ENCODE results near the gene ARHGEF26. TPM values are rescaled to one million over a fixed set of nuclear protein-coding genes. Genes with fewer than 3 reads are reported as not detected.

Gene ARHGEF26
- total RNA-seq, 4 donors from 2014 or later, result 6.8 to 21.9 (median 10.3) TPM

DNA sequence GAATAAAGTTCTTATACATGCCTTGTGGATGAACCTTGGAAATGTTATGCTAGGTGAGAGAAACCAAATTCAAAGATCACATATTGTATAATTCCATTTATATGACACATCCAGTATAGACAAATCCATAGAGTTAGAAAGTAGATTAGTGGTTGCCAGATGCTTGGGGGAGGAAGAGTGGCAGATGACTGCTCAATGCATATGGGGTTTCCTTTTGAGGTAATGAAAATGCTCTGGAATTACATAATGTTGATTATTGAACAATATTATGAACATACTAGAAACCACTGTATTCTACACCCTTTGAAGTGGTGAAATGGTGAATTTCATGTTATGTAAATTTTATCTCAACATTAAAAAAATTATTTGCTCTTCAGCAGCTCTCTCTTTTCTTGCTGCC lies 102.3 kb downstream of the ARHGEF26 start:
- no peak for TF ChIP-seq POLR2A (IDR thresholded peaks at IDR 0.05)
- TF ChIP-seq, protein P1, sequence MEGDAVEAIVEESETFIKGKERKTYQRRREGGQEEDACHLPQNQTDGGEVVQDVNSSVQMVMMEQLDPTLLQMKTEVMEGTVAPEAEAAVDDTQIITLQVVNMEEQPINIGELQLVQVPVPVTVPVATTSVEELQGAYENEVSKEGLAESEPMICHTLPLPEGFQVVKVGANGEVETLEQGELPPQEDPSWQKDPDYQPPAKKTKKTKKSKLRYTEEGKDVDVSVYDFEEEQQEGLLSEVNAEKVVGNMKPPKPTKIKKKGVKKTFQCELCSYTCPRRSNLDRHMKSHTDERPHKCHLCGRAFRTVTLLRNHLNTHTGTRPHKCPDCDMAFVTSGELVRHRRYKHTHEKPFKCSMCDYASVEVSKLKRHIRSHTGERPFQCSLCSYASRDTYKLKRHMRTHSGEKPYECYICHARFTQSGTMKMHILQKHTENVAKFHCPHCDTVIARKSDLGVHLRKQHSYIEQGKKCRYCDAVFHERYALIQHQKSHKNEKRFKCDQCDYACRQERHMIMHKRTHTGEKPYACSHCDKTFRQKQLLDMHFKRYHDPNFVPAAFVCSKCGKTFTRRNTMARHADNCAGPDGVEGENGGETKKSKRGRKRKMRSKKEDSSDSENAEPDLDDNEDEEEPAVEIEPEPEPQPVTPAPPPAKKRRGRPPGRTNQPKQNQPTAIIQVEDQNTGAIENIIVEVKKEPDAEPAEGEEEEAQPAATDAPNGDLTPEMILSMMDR (IDR thresholded peaks at IDR 0.05), result no peak
- Histone ChIP-seq H3K27ac (peak overlapping the region in 1 of 4 donors; percentile 2), H3K4me1 (peaks cover 0 to 11% (median 0%) of the 10 kb centered on the region in 3 donors), H3K36me3 (no peaks in the 10 kb centered on the region), H3K27me3 (no peaks in the 10 kb centered on the region), H3K9me3 (no peaks in the 10 kb centered on the region), H3K4me3 (no peak overlapping the region)
- no peak for DNase-seq
- intact Hi-C loops (cut with DNase I), result no loop called here

DNA sequence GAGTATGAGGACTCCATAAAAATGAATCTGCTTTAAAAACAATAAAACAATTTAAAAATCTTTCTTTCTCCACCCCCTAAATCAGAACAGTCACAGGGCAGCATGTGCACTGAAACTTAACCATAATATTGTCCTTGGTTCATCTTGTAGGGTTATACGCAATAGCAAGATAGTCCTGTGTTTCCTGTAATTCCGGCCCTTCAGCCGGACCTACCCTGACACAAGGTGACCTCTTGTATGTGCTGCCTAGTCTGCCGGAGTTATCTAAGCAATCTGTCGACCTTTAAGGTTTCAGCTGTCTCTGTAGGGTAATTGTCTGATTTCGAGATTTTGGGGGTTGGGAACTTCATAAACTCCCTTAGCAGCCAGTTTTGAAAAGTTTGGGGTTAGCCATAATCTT lies 103.2 kb downstream of the ARHGEF26 start:
- no peak for DNase-seq
- Histone ChIP-seq H3K4me1 (peaks cover 0 to 4% (median 0%) of the 10 kb centered on the region in 3 donors), H3K4me3 (no peak overlapping the region), H3K9me3 (no peaks in the 10 kb centered on the region), H3K27ac (peak overlapping the region in 1 of 4 donors; percentile 2), H3K36me3 (peaks cover 0 to 8% (median 0%) of the 10 kb centered on the region in 3 donors), H3K27me3 (no peaks in the 10 kb centered on the region)
- WGBS, 2 donors, result 54 to 65% methylated on average over 6 of the region's 6 CpGs
- intact Hi-C loops (cut with DNase I), result no loop called here
- TF ChIP-seq POLR2A (IDR thresholded peaks at IDR 0.05), result no peak
- TF ChIP-seq, protein P1 (IDR thresholded peaks at IDR 0.05), result no peak

DNA sequence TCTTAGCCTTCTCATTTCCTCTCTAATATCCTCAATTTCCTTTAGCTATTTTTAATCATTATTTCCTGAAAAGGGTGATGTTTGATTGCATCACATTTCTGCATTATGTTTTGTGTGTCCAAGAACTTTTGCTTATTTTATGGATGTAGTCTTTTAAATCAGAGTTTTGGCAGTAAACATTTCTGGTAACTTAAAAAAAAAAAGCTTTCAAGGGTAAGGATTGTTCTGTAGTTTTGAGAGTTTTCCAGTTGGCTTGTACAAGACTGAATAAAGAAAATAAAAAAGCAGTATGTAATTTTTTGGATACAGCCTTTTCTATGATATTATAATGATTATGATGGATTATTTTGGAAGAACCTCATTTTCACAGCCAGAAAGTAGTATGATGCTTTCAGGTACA lies 103.7 kb downstream of the ARHGEF26 start:
- DNase-seq, result no peak
- Histone ChIP-seq H3K4me3 (no peak overlapping the region), H3K27me3 (no peaks in the 10 kb centered on the region), H3K4me1 (peaks cover 0 to 4% (median 0%) of the 10 kb centered on the region in 3 donors), H3K9me3 (no peaks in the 10 kb centered on the region), H3K27ac (no peak overlapping the region), H3K36me3 (peaks cover 0 to 12% (median 0%) of the 10 kb centered on the region in 3 donors)
- intact Hi-C loops (cut with DNase I), result no loop called here
- TF ChIP-seq, protein P1 (IDR thresholded peaks at IDR 0.05), result no peak
- TF ChIP-seq POLR2A (IDR thresholded peaks at IDR 0.05), result no peak

DNA sequence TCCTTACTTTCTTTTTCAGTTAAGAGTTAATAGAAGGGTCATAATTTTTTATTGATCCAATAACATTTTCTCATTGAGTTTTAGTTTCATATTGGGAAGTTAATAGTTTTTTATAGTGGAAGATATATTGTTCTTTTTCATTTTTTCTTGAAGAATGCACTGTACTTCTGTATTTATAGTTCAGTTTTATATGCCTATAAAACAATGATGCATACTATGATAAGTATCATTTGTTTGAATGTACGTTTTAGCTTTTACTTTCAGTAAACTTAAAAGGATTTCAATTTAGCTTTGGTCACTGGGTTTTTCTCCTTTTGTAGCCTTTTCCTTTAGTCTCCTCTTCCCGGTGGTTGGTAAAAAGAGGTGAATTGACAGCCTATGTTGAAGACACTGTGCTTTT lies 104.3 kb downstream of the ARHGEF26 start:
- WGBS, 2 donors, result 83 to 87% methylated on average over 2 of the region's 2 CpGs
- no peak for DNase-seq
- intact Hi-C loops (cut with DNase I), result no loop called here
- H3K4me1 ChIP-seq, result peaks cover 0 to 4% (median 0%) of the 10 kb centered on the region in 3 donors
- H3K36me3 ChIP-seq, result peaks cover 0 to 12% (median 0%) of the 10 kb centered on the region in 3 donors
- H3K4me3 ChIP-seq, result no peak overlapping the region
- H3K9me3 ChIP-seq, result no peaks in the 10 kb centered on the region
- no peaks in the 10 kb centered on the region for H3K27me3 ChIP-seq
- no peak for TF ChIP-seq POLR2A (IDR thresholded peaks at IDR 0.05)
- TF ChIP-seq, protein P1 (IDR thresholded peaks at IDR 0.05), result no peak
- H3K27ac ChIP-seq, result no peak overlapping the region

DNA sequence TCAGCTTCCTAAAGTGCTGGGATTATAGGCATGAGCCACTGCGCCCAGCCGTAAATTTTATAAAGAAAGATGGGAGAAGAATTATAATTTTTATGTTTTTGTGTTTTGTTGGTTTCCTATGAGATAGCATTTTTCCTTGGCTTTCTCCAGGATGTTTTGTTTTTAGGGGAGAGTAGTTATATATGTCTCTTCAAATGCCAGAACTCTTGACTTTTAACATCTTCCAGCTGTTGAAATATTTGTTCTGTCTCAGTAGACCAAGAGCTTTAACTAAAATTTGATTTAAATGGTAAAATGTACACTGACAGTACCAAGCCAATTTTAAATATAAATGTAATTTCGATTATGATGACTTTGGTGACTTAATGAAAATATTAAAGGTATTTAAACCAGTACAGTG lies 106.3 kb downstream of the ARHGEF26 start:
- Histone ChIP-seq H3K4me1 (peaks cover 0 to 4% (median 0%) of the 10 kb centered on the region in 3 donors), H3K27ac (no peak overlapping the region), H3K36me3 (peaks cover 0 to 12% (median 0%) of the 10 kb centered on the region in 3 donors), H3K9me3 (no peaks in the 10 kb centered on the region), H3K4me3 (no peak overlapping the region), H3K27me3 (no peaks in the 10 kb centered on the region)
- WGBS, 2 donors, result 74 to 80% methylated on average over 3 of the region's 3 CpGs
- no peak for DNase-seq
- intact Hi-C loops (cut with DNase I), result no loop called here
- TF ChIP-seq, protein P1 (IDR thresholded peaks at IDR 0.05), result no peak
- TF ChIP-seq POLR2A (IDR thresholded peaks at IDR 0.05), result no peak
